ENCODE data around the gene RFX3.

DNA sequence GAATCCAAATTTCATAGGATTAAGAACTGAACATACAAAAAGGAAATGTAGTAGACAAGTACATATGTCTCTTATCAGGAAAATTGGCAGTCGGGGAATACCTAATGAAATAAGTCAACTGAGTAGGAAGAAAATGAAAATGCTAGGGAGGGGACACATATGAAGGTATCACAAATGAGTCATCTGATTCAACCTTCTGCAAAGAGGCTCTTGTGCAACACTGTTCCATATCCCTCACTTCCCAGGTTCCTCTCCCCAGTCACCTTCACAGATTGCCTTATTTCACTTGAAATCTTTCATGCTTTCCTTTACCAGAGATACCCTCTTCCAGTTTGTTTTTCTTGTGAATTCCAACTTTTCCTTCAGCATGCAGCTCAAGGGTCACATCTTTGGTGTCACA lies 139.0 kb downstream of the RFX3 start:
- TF ChIP-seq, protein P1, sequence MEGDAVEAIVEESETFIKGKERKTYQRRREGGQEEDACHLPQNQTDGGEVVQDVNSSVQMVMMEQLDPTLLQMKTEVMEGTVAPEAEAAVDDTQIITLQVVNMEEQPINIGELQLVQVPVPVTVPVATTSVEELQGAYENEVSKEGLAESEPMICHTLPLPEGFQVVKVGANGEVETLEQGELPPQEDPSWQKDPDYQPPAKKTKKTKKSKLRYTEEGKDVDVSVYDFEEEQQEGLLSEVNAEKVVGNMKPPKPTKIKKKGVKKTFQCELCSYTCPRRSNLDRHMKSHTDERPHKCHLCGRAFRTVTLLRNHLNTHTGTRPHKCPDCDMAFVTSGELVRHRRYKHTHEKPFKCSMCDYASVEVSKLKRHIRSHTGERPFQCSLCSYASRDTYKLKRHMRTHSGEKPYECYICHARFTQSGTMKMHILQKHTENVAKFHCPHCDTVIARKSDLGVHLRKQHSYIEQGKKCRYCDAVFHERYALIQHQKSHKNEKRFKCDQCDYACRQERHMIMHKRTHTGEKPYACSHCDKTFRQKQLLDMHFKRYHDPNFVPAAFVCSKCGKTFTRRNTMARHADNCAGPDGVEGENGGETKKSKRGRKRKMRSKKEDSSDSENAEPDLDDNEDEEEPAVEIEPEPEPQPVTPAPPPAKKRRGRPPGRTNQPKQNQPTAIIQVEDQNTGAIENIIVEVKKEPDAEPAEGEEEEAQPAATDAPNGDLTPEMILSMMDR (IDR thresholded peaks at IDR 0.05; ENCODE audit: insufficient read depth, low read length) = no peak
- TF ChIP-seq REST (IDR thresholded peaks at IDR 0.05; ENCODE audit: insufficient replicate concordance, low read depth) (no peak), POLR2AphosphoS5 (IDR thresholded peaks at IDR 0.05; ENCODE audit: low read depth) (no peak), GABPA (IDR thresholded peaks at IDR 0.05; ENCODE audit: low read depth) (no peak)

Measured in HL-60 (cell line).